Ramos (cell line): Measurements from ENCODE around the gene FHL2.

Experiments used
- in situ Hi-C: fragments of 300-500 bp; cut with MboI; formaldehyde crosslinking; loops from one replicate; pipeline ENCODE4 v1.14.3; 2022; ENCODE audit warnings: low sequenced_read_pairs; ENCODE audit not compliant: unreplicated experiment

Gene FHL2

DNA sequence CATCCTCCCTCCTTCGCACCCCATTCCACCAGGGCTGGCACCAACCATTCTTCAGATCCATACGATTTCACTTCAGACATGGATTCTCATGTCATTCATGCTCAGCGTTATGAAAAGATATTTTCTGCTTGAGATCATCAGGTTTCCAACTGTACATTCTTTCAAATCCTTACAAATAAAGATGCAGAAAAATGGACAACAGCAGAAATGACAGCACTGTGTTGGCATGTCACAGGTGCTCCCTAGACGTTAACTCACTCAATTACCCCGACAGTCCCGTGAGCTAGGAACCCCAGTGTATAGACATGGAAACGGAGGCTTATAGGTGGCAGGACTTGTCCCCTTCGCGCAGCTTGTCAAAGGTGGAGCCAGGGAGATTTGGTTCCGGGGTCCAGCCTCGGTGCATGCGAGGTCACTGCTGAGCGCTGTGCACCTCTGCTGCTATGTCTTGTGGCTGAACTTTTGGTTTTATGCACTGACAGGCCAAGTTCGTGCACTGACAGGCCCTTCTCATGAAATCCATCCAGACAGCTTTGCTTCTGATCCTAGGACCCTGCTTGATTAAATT, 17.7 kb downstream of the FHL2 start:
- in situ Hi-C loops: no loop called here

GRCh38 chr2:105380432-105381100, 18.3 kb downstream of the FHL2 start:
- in situ Hi-C loops: no loop called here

GRCh38 chr2:105379741-105380186, 19.1 kb downstream of the FHL2 start:
- in situ Hi-C loops: no loop called here

DNA sequence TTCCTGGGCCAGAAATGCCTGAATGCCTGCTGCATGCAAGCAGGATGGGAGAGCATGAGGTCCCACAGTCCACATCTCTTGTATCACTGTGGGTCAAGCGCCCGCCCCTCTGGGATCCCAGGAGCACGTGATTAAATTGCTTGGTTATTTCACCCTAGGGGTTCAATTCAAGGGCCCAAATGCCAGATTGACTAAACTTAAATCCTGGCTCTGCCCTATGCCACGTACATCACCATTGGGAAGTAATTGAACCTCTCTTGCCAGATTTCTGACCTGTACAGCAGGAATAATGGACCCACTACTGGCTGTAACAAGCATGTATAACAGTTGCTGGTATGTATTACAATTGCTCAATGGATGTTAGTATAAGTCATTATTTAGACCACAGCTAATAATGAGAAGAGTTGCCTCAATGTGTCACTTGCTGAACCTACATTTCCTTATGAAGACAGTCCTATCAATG, 19.9 kb downstream of the FHL2 start:
- in situ Hi-C loops: no loop called here

GRCh38 chr2:105378276-105378840, 20.5 kb downstream of the FHL2 start:
- in situ Hi-C loops: no loop called here

- in situ Hi-C loops: no loop called here
Measured at GRCh38 chr2:105377871-105378270, 21.0 kb downstream of the FHL2 start.

DNA sequence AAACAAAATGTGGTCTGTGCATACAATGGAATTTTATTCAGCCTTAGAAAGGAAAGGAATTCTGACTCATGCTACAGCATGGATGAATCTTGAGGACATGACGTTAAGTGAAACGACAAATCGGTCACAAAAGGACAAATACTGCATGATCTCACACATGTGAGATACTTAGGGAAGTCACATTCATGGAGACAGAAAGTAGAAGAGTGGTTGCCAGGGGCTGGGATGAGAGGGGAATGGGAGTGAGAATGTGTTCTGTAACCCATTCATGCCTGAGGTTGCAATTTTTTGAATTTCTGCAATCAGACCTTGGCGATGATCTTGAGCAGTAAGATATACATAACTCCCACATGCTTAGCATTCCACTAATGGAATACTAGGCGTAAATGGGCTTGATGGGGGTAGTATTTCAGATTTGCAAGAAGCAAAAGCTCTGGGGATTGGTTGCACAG, 22.0 kb downstream of the FHL2 start:
- in situ Hi-C loops: no loop called here

DNA sequence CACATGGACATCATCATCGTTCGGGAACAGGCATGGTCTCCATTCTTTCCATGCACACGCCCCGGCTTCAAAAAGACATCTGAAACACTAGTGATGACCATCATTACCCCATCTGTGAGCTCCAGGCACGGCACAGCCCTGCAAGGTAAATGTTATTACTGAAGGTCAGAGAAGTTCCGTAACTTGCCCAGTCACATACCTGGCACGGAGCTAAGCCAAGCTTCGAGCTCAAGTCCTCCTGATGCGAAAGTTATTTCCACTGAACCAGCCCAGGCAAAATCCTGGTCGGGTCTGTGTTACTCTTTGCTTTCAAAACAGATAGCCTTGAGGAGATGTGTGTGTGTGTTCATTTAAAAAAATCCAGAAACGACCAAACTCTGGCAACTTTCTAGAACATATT, 22.8 kb downstream of the FHL2 start:
- in situ Hi-C loops: no loop called here

GRCh38 chr2:105375001-105375561, 23.8 kb downstream of the FHL2 start:
- in situ Hi-C loops: no loop called here

DNA sequence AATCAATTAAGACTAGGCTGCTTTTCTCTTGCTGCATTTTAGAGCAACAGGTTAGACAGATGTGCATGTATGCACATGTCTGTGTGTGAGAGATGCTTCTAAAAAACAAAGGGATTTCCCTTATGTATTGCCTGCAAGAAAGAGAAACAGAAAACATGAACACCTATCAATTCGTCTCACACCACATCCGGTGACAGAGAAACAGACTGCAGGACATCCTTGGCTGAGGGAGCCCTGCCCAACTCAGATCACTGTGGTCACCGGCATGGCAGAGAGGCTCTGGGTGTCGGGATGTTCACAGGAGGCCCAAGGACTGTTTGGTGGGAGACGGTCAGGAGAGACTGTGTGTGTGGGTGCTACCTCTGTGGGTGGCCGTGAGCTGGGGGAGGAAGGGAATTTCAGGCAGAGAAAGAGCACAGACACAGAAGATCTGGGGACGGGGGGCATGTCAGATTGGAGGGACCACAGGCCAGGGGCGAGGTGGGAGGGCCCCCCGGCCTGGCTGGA, 24.9 kb downstream of the FHL2 start:
- in situ Hi-C loops: no loop called here

DNA sequence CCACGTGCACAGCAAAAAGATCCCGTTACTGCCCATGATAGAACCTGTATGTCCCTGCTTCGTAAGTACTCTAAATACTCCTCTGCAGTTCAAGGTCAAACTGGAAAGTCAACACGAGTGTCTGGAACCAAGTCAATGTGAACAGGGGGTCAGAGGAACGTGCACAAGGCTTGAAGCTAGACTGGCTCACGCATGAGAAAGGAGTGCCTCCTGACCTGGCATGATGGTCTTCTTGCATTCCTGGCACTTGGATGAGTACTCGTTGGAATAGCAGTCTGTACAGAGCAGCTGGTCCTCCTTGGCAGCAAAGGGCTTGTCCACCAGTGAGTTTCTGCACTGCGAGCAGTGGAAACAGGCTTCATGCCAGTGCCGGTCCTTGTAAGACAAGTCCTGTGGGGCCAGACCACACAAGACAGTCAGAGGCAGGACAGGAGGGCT, 25.5 kb downstream of the FHL2 start:
- in situ Hi-C loops: no loop called here

- in situ Hi-C loops: no loop called here
Measured at GRCh38 chr2:105371810-105372209, 27.0 kb downstream of the FHL2 start.

GRCh38 chr2:105371156-105371555, 27.7 kb downstream of the FHL2 start:
- in situ Hi-C loops: no loop called here

DNA sequence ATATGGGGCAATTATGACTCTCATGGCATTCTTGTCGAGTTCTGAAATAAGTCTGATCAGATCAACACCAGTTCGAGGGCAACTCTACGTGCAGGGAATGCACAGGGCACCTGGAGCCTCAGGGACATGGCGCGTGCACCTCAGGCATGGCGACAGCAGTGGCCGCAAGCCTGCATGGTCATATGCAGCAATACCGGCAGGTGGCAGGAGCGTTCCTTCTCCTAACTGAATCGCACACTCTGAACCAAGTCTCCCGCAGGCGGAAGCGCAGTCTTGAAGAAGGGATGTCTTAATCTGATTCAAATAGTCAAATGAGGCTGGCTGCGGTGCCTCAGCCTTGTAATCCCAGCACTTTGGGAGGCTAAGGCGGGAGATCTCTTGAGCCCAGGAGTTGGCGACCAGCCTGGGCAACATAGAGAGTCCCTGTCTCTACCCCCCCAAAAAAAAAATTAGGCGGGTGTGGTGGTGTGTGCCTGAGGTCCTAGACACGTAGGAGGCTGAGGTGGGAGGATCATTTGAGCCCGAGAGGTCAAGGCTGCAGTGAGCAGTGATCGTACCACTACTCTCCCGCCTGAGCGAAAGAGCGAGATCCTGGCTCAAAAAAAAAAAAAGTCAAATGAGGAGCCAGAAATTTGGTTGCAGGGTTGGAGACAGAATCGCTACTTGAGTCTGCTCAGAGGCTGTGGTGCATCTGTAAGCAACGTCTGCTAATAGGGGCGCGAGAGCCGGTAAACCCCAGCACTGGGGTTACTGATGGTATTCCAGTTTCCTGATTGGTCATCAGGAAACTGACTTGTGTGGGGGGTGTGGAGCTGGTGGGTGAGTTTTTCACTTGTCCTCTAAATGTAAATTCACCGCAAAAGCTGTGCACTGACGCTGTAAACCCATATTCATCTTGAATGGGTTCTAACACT, 28.8 kb downstream of the FHL2 start:
- in situ Hi-C loops: loop anchor here (10.0 kb wide), 1 partner anchor 165 kb away; no protein-coding TSS in a partner anchor

DNA sequence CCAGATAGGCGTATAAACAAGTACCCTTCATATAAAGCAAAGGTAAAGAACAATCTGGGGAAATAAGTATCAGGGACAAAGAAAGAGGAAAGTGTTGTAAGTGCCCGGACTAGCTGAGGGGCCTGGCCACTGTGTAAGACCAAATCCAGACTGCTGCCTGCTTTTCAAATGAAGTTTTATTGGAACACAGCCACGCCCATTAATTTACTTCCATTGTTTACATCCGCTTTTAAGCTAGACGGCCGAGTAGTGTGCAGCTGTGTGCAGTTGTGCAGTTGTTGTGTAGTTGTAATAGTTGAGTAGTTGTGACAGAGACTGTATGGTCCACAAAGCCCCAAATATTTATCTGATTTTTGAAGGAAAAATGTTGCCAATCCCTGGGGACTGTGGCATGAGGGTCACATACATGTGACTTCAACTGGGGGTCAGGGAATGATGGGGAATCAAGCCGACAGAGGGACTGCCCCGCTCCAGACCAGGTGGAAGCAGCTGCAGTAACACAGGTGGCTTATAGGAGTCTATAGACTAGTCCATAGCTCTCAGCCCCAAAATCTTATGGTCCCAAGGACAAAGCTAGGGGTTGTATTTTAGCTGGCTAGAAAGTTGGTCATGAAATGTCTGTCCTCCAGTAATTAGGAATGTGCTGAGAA, 30.0 kb downstream of the FHL2 start:
- in situ Hi-C loops: loop anchor here (10.0 kb wide), 1 partner anchor 166 kb away; no protein-coding TSS in a partner anchor

GRCh38 chr2:105365206-105365605, 33.6 kb downstream of the FHL2 start:
- in situ Hi-C loops: loop anchor here (10.0 kb wide), 1 partner anchor 170 kb away; no protein-coding TSS in a partner anchor

- in situ Hi-C loops: loop anchor here (10.0 kb wide), 1 partner anchor 170 kb away; no protein-coding TSS in a partner anchor
Measured at GRCh38 chr2:105364436-105365139, 34.3 kb downstream of the FHL2 start.

DNA sequence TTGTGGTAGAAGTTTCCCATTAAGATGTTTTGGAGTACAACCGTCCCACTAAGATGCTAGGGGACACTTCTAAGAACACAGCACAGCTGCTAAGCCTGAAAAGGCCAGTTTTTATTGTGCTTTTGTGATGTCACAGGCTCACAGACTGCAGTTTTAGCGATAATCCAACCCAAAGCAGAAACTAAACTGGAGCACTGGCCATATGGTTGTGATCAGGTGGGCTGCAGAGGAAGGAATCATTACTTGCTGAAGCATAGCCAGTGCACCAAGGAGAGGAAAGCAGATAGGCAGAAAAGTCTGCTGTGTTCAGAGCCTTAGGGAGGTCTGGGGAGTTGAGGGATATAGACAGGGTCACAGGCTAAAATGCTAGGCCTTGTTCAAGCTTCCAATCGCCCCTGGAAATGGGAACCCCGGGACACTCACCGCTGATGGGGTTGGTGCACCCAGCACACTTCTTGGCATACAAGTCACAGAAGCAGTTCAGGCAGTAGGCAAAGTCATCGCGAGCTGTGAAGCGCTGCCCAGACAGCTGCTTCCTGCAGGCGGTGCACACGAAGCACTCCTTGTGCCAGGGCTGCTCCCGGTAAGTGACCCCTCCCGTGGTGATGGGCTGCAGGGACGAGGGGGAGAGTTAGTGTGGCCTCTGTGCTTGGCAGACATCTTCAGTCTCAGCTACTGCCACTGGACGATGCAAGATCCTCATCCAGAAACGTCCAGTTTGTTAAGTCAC, 35.8 kb downstream of the FHL2 start:
- in situ Hi-C loops: loop anchor here (10.0 kb wide), 1 partner anchor 172 kb away; no protein-coding TSS in a partner anchor
